ENCODE results near the gene PIGC.
A peak's percentile ranks its signal among the peaks of the same experiment; 100 is the strongest.

PIGC gene
- 20.5 reads per million, percentile 47 among the genes with 10 or more reads in this experiment for total RNA-seq

DNA sequence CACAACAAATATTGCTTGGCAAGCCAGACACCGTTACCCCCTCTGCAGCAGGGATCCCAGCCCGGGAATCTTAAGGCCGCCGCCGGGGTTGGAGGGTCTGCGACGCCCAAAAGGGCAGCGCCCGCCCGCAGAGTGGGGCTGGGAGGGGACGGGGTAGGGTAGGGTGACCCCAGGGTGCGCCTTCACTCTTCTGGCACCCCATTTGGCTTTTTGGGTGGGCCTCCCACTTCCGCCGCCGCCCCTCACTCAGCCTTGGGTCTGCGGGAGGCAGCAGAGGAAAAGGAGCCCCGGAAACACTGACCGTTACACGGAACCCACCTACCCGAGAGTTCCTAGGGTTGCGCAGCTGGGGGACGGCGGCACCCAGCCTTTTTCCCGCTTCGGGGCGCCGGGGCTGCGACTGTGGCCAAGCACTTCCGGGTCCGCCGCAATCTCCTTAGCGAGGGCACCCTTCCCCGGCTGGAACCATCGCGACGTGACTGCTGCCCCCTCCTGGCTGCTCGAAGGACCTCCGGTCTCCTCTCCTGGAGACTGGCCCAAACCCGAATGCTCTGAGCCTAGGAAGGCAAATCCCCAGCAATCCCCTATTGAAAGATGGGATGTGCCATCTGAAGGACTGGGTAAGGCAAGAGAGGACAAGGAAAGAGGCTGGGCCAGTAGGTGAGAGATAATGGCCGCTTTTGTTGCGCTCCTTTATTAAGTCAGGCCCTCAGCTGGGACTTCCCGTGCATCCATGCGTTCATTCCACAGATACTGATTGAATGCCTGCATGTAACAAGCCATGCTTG, at the start of gene PIGC:
PIGC (minus strand) TSS at position 404 of the 788 bp plus-strand sequence. CDS start 1,447 bp downstream, outside the sequence.
- DNase-seq = peak; percentile 88

- no peak for DNase-seq
Measured at GRCh38 chr1:172492421-172492820, 48.6 kb upstream of the PIGC start.

GRCh38 chr1:172489847-172490246, 46.0 kb upstream of the PIGC start:
- no peak for DNase-seq

- no peak for DNase-seq
Measured at GRCh38 chr1:172488393-172488792, 44.5 kb upstream of the PIGC start.

- no peak for DNase-seq
Measured at GRCh38 chr1:172487550-172487949, 43.7 kb upstream of the PIGC start.

- DNase-seq = no peak
Measured at GRCh38 chr1:172486805-172487454, 43.1 kb upstream of the PIGC start.

- no peak for DNase-seq
Measured at GRCh38 chr1:172485626-172486025, 41.8 kb upstream of the PIGC start.

- DNase-seq = no peak
Measured at GRCh38 chr1:172484252-172484651, 40.4 kb upstream of the PIGC start.

GRCh38 chr1:172483448-172483847, 39.6 kb upstream of the PIGC start:
- no peak for DNase-seq

GRCh38 chr1:172482044-172482443, 38.2 kb upstream of the PIGC start:
- no peak for DNase-seq

GRCh38 chr1:172480431-172480830, 36.6 kb upstream of the PIGC start:
- no peak for DNase-seq

GRCh38 chr1:172478485-172478884, 34.6 kb upstream of the PIGC start:
- DNase-seq = no peak

- no peak for DNase-seq
Measured at GRCh38 chr1:172477741-172478140, 33.9 kb upstream of the PIGC start.

DNA sequence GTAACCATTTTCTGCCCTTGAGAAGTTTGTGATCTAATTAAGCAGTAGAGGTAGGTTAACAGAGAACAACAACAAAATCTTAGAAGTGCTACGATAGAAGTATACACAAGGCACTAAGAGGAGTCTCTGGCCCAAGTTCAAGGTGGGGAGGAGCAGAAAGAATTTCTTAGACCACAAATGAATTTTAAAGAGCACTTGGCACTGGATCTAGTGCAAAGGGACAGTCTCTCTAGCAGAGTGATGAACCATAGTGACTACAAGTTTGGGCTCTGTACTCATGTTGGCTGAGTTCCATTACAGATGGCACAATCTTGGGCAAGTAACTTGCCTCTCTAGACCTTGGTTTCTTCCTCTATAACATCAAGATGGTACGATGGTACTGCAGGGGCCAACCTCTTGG, 33.3 kb upstream of the PIGC start:
- DNase-seq = no peak

- no peak for DNase-seq
Measured at GRCh38 chr1:172476218-172476811, 32.4 kb upstream of the PIGC start.

- no peak for DNase-seq
Measured at GRCh38 chr1:172473842-172474241, 30.0 kb upstream of the PIGC start.

DNA sequence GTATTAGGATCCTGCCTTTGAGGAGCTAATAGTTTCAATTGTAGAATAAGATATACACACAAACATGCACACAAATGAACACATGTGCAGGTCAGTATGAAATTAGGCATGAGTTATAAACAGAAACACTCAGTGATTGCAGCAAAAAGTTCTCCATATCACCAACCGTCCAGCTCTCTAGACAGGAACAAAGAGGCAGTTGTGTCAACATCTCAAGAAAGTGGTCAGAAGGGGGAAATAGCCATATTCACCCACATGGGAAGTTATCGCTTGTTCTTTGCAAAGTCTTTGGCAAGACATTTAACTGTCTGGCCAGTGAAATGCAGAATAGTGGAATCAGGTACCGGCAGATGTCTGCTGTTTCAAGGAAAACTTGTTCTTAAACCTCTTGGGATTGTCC, 29.4 kb upstream of the PIGC start:
- DNase-seq = no peak

- no peak for DNase-seq
Measured at GRCh38 chr1:172472495-172472894, 28.6 kb upstream of the PIGC start.

- DNase-seq = no peak
Measured at GRCh38 chr1:172471666-172472065, 27.8 kb upstream of the PIGC start.

DNA sequence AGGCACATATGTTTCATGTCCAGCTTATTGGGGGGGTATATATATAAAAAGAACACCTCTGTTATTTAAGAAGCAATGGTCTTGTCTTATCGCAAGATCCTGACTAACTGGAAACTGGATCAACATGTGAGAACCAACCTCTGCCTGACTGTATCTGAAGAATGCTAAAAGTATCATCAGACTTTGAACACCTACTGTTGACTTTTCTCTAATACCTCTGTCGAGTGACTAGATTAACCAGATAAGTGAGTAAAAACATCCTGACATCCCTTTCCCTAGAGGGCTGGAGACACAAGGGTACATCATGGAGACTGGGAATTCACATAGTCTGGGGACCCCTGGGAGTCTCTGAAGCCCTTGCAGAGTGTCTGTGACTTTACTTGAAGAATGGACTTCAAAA, 26.3 kb upstream of the PIGC start:
- no peak for DNase-seq

DNA sequence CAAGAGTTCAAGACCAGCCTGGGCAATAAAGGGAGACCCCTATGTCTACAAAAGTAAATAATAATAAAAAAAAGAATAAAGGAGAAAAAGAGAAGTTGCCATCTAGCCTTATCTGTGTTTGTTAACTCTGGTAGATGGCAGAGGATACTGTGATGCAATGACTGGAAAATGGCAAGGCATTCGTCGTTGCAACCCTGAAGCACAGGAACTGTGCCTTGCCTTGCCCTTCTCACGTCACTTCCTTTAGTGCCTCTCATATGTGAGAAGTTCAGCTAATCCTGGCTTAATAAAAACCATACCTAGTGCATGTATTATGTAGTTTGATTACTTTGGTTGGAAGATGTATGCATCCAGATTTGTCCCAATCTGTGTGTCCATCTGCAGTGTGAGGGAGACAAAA, 25.8 kb upstream of the PIGC start:
- DNase-seq = no peak

DNA sequence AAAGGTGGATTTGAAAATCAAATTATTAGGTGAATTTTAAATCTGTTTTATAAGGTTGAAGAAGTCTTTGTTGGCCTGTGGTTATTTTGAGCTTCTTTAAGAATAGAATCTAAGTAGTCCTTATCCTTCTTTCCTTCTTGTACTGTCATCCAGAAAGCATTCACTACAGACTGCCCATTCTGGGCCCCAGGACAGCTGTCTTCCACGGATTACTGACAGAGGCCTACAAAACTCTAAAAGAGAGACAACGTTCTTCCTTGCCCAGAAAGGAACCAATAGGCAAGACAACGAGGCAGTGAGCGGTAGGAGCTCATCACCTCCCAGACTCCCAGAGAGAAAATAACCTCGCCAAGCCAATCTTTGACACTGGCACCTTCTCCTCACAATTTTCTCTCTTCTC, 24.4 kb upstream of the PIGC start:
- DNase-seq = no peak

DNA sequence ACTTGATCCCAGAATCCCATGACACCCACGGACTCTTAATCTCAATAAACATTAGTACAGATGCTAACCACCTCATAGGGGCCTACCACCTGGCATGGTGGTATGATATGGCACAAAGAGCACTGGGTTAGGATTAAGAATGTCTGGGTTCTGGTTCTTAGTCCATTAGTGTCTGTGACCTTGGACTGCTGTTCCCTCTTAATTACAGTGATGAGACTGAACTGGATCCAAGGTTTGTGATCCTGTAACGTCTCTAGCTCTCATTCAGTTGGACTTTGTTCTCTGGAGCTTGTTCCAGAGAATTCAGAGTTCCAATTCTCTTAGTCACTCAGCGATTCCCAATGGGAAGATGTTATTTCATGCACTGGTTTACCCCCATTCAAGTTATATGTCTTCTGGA, 23.6 kb upstream of the PIGC start:
- no peak for DNase-seq

DNA sequence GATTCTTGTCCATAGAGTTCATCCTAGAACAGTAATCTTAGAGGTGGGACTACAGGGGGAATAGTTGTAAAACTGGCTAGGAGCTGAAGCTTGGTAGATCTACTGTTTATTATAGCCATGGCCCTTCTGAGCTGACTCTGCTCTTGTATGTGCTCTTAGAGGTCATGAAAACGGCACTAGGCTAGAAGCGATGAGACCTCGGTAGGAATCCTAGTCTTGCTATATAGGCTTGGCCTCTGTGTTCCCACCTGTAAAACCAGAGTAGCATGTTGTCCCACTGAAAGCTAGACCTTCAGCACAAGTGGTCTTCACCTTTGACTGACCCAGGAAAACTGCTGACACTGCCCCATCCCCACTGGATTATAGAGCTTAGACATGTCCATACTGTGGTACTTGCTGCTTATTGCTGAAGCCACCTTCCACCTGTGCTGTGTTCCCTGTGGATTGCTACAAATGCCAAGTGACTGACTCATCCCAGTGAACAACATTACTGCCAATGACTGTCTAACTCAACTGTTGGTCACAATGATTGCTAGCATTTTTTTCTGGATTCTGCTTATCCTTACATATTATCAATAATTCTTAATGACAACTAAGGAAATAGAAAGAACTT, 23.0 kb upstream of the PIGC start:
- DNase-seq = no peak
